Liver (tissue), 3 donors: ENCODE data around the gene LYST.

Experiments used
- CTCF ChIP-seq: fragments of 150-350 bp; IDR thresholded peaks from 2 replicates; pipeline ENCODE4 v1.5.1; 2017; ENCODE audit warnings: improper control_type of control experiment, low read depth, low read length; ENCODE audit not compliant: missing input control
- HNF4A ChIP-seq, 2 donors: conservative IDR thresholded peaks; 2 replicates each; pipeline ENCODE4 v1.6.1; 2016; ENCODE audit warnings: antibody characterized with exemption in 2 of 2, mild to moderate bottlenecking in 2 of 2
- JUND ChIP-seq, 2 donors: IDR thresholded peaks; 2 replicates each; pipeline ENCODE4 v1.6.1; 2016; ENCODE audit warnings: antibody characterized with exemption in 2 of 2
- NR2F2 ChIP-seq: IDR thresholded peaks from 2 replicates; pipeline ENCODE4 v1.6.1; 2016; ENCODE audit warnings: antibody characterized with exemption
- RAD21 ChIP-seq, 2 donors: IDR thresholded peaks; 2 replicates each; pipeline ENCODE4 v1.6.1; 2016; ENCODE audit warnings: antibody characterized with exemption in 2 of 2, mild to moderate bottlenecking in 2 of 2
- TAF1 ChIP-seq: conservative IDR thresholded peaks from 2 replicates; pipeline ENCODE4 v1.6.1; 2016; ENCODE audit warnings: antibody characterized with exemption, mild to moderate bottlenecking
- YY1 ChIP-seq: IDR thresholded peaks from 2 replicates; pipeline ENCODE4 v1.6.1; 2016; ENCODE audit warnings: antibody characterized with exemption, mild to moderate bottlenecking
- TF ChIP-seq, protein P1 (sequence below): IDR thresholded peaks from 2 replicates; pipeline ENCODE4 v1.6.1; 2016; ENCODE audit warnings: antibody characterized with exemption, mild to moderate bottlenecking
- TF ChIP-seq, protein P2 (sequence below): IDR thresholded peaks from 2 replicates; pipeline ENCODE4 v1.6.1; 2016; ENCODE audit warnings: antibody characterized with exemption
- donor health status: healthy.
- donor health status: healthy.

GRCh38 chr1:235739631-235740030 lies 127.1 kb downstream of the LYST start:
- TF ChIP-seq CTCF (no peak), RAD21 (IDR thresholded peaks at IDR 0.05) (no peak), TAF1 (no peak), YY1 (no peak), NR2F2 (no peak), JUND (IDR thresholded peaks at IDR 0.05) (no peak), HNF4A (conservative IDR thresholded peaks at IDR 0.05) (no peak)
- TF ChIP-seq, protein P1, sequence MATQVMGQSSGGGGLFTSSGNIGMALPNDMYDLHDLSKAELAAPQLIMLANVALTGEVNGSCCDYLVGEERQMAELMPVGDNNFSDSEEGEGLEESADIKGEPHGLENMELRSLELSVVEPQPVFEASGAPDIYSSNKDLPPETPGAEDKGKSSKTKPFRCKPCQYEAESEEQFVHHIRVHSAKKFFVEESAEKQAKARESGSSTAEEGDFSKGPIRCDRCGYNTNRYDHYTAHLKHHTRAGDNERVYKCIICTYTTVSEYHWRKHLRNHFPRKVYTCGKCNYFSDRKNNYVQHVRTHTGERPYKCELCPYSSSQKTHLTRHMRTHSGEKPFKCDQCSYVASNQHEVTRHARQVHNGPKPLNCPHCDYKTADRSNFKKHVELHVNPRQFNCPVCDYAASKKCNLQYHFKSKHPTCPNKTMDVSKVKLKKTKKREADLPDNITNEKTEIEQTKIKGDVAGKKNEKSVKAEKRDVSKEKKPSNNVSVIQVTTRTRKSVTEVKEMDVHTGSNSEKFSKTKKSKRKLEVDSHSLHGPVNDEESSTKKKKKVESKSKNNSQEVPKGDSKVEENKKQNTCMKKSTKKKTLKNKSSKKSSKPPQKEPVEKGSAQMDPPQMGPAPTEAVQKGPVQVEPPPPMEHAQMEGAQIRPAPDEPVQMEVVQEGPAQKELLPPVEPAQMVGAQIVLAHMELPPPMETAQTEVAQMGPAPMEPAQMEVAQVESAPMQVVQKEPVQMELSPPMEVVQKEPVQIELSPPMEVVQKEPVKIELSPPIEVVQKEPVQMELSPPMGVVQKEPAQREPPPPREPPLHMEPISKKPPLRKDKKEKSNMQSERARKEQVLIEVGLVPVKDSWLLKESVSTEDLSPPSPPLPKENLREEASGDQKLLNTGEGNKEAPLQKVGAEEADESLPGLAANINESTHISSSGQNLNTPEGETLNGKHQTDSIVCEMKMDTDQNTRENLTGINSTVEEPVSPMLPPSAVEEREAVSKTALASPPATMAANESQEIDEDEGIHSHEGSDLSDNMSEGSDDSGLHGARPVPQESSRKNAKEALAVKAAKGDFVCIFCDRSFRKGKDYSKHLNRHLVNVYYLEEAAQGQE, result no peak
- TF ChIP-seq, protein P2, sequence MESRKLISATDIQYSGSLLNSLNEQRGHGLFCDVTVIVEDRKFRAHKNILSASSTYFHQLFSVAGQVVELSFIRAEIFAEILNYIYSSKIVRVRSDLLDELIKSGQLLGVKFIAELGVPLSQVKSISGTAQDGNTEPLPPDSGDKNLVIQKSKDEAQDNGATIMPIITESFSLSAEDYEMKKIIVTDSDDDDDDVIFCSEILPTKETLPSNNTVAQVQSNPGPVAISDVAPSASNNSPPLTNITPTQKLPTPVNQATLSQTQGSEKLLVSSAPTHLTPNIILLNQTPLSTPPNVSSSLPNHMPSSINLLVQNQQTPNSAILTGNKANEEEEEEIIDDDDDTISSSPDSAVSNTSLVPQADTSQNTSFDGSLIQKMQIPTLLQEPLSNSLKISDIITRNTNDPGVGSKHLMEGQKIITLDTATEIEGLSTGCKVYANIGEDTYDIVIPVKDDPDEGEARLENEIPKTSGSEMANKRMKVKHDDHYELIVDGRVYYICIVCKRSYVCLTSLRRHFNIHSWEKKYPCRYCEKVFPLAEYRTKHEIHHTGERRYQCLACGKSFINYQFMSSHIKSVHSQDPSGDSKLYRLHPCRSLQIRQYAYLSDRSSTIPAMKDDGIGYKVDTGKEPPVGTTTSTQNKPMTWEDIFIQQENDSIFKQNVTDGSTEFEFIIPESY, result no peak
